Measurements from ENCODE around the gene TTI1. TPM values are rescaled to one million over a fixed set of nuclear protein-coding genes. Genes with fewer than 3 reads are reported as not detected.

The TTI1 gene
- polyA plus RNA-seq, 1 donor from 2014 or later = 20.0 TPM

- H2AFZ ChIP-seq (ENCODE audit: low read depth, low read length) = no peak overlapping the region
- no peaks in the 10 kb centered on the region for H3F3A ChIP-seq (ENCODE audit: insufficient read depth, low read length, poor library complexity, severe bottlenecking)
- TF ChIP-seq TAF1 (IDR thresholded peaks at IDR 0.05; ENCODE audit: low read depth) (no peak), SMC3 (conservative IDR thresholded peaks at IDR 0.05; ENCODE audit: poor library complexity) (no peak), POLR2AphosphoS5 (IDR thresholded peaks at IDR 0.05) (no peak), MXI1 (conservative IDR thresholded peaks at IDR 0.05; ENCODE audit: poor library complexity, severe bottlenecking) (no peak), REST (IDR thresholded peaks at IDR 0.05; ENCODE audit: borderline replicate concordance) (no peak), EP300 (conservative IDR thresholded peaks at IDR 0.05; ENCODE audit: poor library complexity, severe bottlenecking) (no peak), RAD21 (conservative IDR thresholded peaks at IDR 0.05) (no peak), EZH2 (IDR thresholded peaks at IDR 0.05; ENCODE audit: borderline replicate concordance, insufficient read depth, low read length, poor library complexity, severe bottlenecking) (no peak)
- TF ChIP-seq, protein P1, sequence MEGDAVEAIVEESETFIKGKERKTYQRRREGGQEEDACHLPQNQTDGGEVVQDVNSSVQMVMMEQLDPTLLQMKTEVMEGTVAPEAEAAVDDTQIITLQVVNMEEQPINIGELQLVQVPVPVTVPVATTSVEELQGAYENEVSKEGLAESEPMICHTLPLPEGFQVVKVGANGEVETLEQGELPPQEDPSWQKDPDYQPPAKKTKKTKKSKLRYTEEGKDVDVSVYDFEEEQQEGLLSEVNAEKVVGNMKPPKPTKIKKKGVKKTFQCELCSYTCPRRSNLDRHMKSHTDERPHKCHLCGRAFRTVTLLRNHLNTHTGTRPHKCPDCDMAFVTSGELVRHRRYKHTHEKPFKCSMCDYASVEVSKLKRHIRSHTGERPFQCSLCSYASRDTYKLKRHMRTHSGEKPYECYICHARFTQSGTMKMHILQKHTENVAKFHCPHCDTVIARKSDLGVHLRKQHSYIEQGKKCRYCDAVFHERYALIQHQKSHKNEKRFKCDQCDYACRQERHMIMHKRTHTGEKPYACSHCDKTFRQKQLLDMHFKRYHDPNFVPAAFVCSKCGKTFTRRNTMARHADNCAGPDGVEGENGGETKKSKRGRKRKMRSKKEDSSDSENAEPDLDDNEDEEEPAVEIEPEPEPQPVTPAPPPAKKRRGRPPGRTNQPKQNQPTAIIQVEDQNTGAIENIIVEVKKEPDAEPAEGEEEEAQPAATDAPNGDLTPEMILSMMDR (IDR thresholded peaks at IDR 0.05; ENCODE audit: poor library complexity, severe bottlenecking) = no peak
- peaks cover 2% of the 10 kb centered on the region for H3K79me2 ChIP-seq (replicated peaks; ENCODE audit: insufficient read depth, low read length)
- no peak overlapping the region for H3K9ac ChIP-seq (ENCODE audit: low read length)
- no peaks in the 10 kb centered on the region for H3K9me2 ChIP-seq (ENCODE audit: insufficient read depth, low read length)
- H3K27ac ChIP-seq (ENCODE audit: low read length) = no peak overlapping the region
- no peak overlapping the region for H3K4me2 ChIP-seq (ENCODE audit: low read length)
- no peaks in the 10 kb centered on the region for H3K27me3 ChIP-seq (ENCODE audit: insufficient read depth, low read depth, low read length)
- H3K4me3 ChIP-seq (ENCODE audit: low read length) = no peak overlapping the region
- H4K20me1 ChIP-seq (ENCODE audit: insufficient read depth) = no peaks in the 10 kb centered on the region
- peaks cover 17% of the 10 kb centered on the region for H3K36me3 ChIP-seq (ENCODE audit: insufficient read depth, low read length)
- H3K9me3 ChIP-seq (ENCODE audit: low read length) = no peaks in the 10 kb centered on the region
These were observed 27.9 kb upstream of the TTI1 start for GRCh38 chr20:38061109-38061508.

GRCh38 chr20:38060536-38060935 is 27.3 kb upstream of the TTI1 start:
- H4K20me1 ChIP-seq (ENCODE audit: insufficient read depth) = no peaks in the 10 kb centered on the region
- TF ChIP-seq TAF1 (IDR thresholded peaks at IDR 0.05; ENCODE audit: low read depth) (no peak), SMC3 (conservative IDR thresholded peaks at IDR 0.05; ENCODE audit: poor library complexity) (no peak), EP300 (conservative IDR thresholded peaks at IDR 0.05; ENCODE audit: poor library complexity, severe bottlenecking) (no peak), RAD21 (conservative IDR thresholded peaks at IDR 0.05) (no peak), EZH2 (IDR thresholded peaks at IDR 0.05; ENCODE audit: borderline replicate concordance, insufficient read depth, low read length, poor library complexity, severe bottlenecking) (no peak), POLR2AphosphoS5 (IDR thresholded peaks at IDR 0.05) (no peak), REST (IDR thresholded peaks at IDR 0.05; ENCODE audit: borderline replicate concordance) (no peak), MXI1 (conservative IDR thresholded peaks at IDR 0.05; ENCODE audit: poor library complexity, severe bottlenecking) (no peak)
- TF ChIP-seq, protein P1 (IDR thresholded peaks at IDR 0.05; ENCODE audit: poor library complexity, severe bottlenecking) = no peak
- no peak overlapping the region for H3K9ac ChIP-seq (ENCODE audit: low read length)
- H3F3A ChIP-seq (ENCODE audit: insufficient read depth, low read length, poor library complexity, severe bottlenecking) = no peaks in the 10 kb centered on the region
- H3K4me2 ChIP-seq (ENCODE audit: low read length) = no peak overlapping the region
- no peak overlapping the region for H3K4me3 ChIP-seq (ENCODE audit: low read length)
- no peak overlapping the region for H3K27ac ChIP-seq (ENCODE audit: low read length)
- H2AFZ ChIP-seq (ENCODE audit: low read depth, low read length) = no peak overlapping the region
- peaks cover 2% of the 10 kb centered on the region for H3K79me2 ChIP-seq (replicated peaks; ENCODE audit: insufficient read depth, low read length)
- no peaks in the 10 kb centered on the region for H3K27me3 ChIP-seq (ENCODE audit: insufficient read depth, low read depth, low read length)
- no peaks in the 10 kb centered on the region for H3K9me2 ChIP-seq (ENCODE audit: insufficient read depth, low read length)
- H3K36me3 ChIP-seq (ENCODE audit: insufficient read depth, low read length) = peaks cover 17% of the 10 kb centered on the region
- H3K9me3 ChIP-seq (ENCODE audit: low read length) = no peaks in the 10 kb centered on the region

Measured in neural cell (in vitro differentiated cells).